Choroid plexus epithelial cell (primary cell): ENCODE data around the gene AGPAT4.

Source experiments
- DNase-seq: peaks from one replicate; pipeline ENCODE4 v3.0.0-alpha.2; 2010; ENCODE audit warnings: low read depth
- H3K4me3 ChIP-seq: 2 replicates; pipeline ENCODE4 v1.5.1; 2011; ENCODE audit warnings: low read depth, mild to moderate bottlenecking, control low read depth, low read length, moderate library complexity
- CTCF ChIP-seq: conservative IDR thresholded peaks from 2 replicates; pipeline ENCODE4 v1.5.1; 2011; ENCODE audit warnings: low read depth, mild to moderate bottlenecking, control low read depth, inconsistent platforms, low read length, moderate library complexity

The AGPAT4 gene

DNA sequence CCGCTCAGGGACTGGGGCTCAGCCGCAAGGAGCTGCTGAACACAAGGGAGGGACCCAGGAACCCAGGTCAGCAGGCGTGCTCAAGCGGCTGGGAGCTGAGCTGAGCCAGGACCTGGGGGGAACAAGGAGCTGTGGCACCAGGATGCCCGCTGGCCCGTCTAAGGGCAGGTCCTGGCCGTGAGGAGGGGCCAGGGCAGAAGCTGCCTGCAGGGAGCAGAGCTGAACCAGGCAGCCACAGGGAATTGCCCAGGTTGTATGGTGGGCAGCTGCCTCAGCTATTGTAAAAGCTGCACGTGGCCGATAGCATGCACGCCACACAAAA lies 133.3 kb downstream of the AGPAT4 start:
- H3K4me3 ChIP-seq: no peak overlapping the region
- no peak for DNase-seq
- no peak for TF ChIP-seq CTCF

DNA sequence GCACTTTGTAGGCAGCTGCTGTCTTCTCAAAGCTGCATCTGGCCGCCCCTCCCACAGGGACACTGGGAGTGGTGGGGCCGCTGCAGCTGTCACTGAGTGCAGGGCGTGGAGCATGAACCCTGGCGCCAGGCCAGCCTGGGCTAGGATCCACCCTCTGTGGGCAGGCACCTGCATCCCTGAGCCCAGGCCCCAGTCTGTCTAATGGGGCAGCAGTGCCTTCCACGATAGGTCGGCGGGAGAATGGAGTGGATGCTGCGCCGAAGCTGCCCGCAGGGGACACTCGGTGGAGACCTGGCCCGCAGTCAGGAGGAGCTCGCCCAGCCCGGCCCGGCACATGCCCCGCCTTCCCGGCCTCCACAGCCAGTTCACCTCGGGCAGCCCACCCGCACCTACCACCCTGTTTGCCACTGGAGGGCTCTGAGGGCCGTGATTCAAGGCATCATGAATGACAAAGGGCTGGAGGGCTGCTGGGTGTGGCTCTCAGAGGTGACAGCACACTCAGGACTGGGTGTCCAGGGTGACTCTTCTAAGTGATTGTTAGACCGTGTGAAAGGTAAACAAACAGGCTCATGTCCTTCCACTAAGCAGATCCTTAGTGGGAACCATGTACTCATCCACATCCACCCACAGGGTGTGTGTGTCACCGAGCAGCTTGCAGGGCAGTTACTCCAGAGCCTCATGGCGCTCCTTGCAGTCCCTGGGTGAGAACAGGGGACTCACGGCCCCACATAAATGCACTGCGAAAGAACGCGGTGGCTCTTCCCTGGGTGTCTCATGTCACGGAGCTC lies 133.9 kb downstream of the AGPAT4 start:
- no peak for DNase-seq

GRCh38 chr6:161139304-161139765 lies 134.5 kb downstream of the AGPAT4 start:
- no peak for TF ChIP-seq CTCF
- H3K4me3 ChIP-seq: no peak overlapping the region
- DNase-seq: no peak

More for the DNA sequence above, 133.9 kb downstream of the AGPAT4 start:
- H3K4me3 ChIP-seq: no peak overlapping the region
- no peak for TF ChIP-seq CTCF

- no peak for TF ChIP-seq CTCF
Measured at GRCh38 chr6:161138543-161139303, 135.1 kb downstream of the AGPAT4 start.

DNA sequence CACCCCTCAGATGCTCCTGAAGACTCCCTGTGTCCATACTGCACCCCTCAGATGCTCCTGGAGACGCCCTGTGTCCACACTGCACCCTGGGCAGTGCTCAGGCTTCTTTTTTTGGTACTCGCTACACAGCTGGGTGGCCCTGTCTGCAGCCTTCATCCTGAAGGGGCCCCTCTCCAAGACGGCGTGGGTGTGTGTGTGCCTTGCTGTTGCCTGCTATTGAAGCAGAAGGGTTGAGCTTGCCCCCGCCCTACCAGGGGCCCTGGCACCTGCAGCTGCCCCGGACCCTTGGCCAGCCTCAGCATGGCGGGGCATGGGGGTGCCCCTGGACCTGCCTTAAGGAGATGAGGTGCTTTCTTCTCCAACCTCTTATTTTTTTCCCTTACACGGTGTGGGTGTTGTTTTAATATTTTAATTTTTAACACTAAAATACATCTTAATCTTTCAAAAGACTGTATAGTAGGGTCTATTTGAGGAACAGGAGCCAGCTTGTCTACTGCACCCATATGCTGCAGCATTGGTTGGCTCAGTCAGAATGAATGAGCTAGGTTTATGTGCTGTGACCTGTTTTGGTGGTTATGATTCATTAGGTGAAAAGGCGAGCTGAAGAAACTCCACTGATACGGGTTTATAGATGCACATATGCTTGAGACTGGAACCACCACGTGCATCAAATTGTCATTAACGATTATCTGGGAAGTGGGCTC lies 135.9 kb downstream of the AGPAT4 start:
- DNase-seq: peak; percentile 17
- TF ChIP-seq CTCF: no peak
- no peak overlapping the region for H3K4me3 ChIP-seq

More at GRCh38 chr6:161138543-161139303, 135.1 kb downstream of the AGPAT4 start:
- DNase-seq: no peak
- H3K4me3 ChIP-seq: no peak overlapping the region

- no peak for TF ChIP-seq CTCF
- H3K4me3 ChIP-seq: no peak overlapping the region
- no peak for DNase-seq
Measured at GRCh38 chr6:161137320-161137719, 136.5 kb downstream of the AGPAT4 start.
